C4-2B (cell line): Measurements from ENCODE around the gene CTNNA2.

Experiments used
- ZFX ChIP-seq: fragments of 450-650 bp; IDR thresholded peaks from 2 replicates; pipeline ENCODE4 v1.6.1; 2017
- TF ChIP-seq, protein P1 (sequence below): fragments of 450-650 bp; conservative IDR thresholded peaks from 2 replicates; pipeline ENCODE4 v1.5.1; 2017; ENCODE audit warnings: mild to moderate bottlenecking

DNA sequence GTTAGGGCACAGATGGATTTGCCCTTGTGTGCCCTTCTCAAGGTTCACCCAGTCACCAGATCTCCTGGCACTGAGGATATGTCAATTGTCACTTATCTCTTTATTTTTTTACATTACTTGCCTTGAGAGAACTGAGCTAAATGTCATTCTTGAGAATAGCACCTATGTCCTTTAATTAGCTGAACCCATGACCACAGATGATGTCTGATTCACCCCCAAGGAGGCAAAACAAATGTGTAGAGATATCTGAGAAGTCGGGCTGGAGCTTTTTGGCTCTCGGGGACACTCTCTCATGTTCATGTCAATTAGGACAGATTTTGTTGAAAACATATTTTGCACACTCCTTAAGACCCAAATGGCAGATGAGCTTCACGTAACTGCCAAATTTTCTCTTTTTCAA lies 963.1 kb downstream of the CTNNA2 start:
- TF ChIP-seq, protein P1, sequence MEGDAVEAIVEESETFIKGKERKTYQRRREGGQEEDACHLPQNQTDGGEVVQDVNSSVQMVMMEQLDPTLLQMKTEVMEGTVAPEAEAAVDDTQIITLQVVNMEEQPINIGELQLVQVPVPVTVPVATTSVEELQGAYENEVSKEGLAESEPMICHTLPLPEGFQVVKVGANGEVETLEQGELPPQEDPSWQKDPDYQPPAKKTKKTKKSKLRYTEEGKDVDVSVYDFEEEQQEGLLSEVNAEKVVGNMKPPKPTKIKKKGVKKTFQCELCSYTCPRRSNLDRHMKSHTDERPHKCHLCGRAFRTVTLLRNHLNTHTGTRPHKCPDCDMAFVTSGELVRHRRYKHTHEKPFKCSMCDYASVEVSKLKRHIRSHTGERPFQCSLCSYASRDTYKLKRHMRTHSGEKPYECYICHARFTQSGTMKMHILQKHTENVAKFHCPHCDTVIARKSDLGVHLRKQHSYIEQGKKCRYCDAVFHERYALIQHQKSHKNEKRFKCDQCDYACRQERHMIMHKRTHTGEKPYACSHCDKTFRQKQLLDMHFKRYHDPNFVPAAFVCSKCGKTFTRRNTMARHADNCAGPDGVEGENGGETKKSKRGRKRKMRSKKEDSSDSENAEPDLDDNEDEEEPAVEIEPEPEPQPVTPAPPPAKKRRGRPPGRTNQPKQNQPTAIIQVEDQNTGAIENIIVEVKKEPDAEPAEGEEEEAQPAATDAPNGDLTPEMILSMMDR: no peak
- no peak for TF ChIP-seq ZFX
